ENCODE measurements around the gene CARMIL3.

CARMIL3 gene

GRCh38 chr14:24106672-24107271 is 55.0 kb downstream of the CARMIL3 start:
- no peak for FAIRE-seq
- TF ChIP-seq POLR2AphosphoS5 (IDR thresholded peaks at IDR 0.05; ENCODE audit: low read depth, low read length) (no peak), POLR2A (IDR thresholded peaks at IDR 0.05; ENCODE audit: low read depth, low read length) (no peak), TAF1 (IDR thresholded peaks at IDR 0.05; ENCODE audit: borderline replicate concordance, low read depth, low read length) (no peak)

GRCh38 chr14:24108336-24108874 is 56.6 kb downstream of the CARMIL3 start:
- DNase-seq (ENCODE audit: insufficient read length) (no peak), FAIRE-seq (no peak)
- TF ChIP-seq POLR2AphosphoS5 (IDR thresholded peaks at IDR 0.05; ENCODE audit: low read depth, low read length) = no peak
- TF ChIP-seq POLR2A (IDR thresholded peaks at IDR 0.05; ENCODE audit: low read depth, low read length) = no peak
- TF ChIP-seq TAF1 (IDR thresholded peaks at IDR 0.05; ENCODE audit: borderline replicate concordance, low read depth, low read length) = no peak

More at GRCh38 chr14:24106672-24107271, 55.0 kb downstream of the CARMIL3 start:
- DNase-seq (ENCODE audit: insufficient read length) = no peak

DNA sequence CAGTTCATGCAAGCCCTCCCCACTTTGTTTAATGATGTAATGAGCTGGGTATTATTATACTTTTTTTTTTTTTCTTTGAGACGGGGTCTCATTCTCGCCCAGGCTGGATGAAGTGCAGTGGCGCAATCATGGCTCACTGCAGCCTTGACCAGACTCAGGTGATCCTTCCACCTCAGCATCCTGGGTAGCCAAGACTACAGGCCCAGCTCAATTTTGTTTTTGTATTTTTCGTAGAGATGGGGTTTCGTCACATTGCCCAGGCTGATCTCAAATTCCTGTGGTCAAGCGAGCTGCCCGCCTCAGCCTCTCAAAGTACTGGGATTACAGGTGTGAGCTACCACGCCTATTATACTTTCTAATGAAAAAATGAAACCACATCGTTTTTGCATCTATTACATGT is 58.3 kb downstream of the CARMIL3 start:
- FAIRE-seq = peak; percentile 21
- no peak for TF ChIP-seq TAF1 (IDR thresholded peaks at IDR 0.05; ENCODE audit: borderline replicate concordance, low read depth, low read length)
- TF ChIP-seq POLR2AphosphoS5 (IDR thresholded peaks at IDR 0.05; ENCODE audit: low read depth, low read length) = no peak
- TF ChIP-seq POLR2A (IDR thresholded peaks at IDR 0.05; ENCODE audit: low read depth, low read length) = no peak
- DNase-seq (ENCODE audit: insufficient read length) = no peak

GRCh38 chr14:24110523-24110922 is 58.7 kb downstream of the CARMIL3 start:
- no peak for DNase-seq (ENCODE audit: insufficient read length)
- no peak for FAIRE-seq
- TF ChIP-seq TAF1 (IDR thresholded peaks at IDR 0.05; ENCODE audit: borderline replicate concordance, low read depth, low read length) (no peak), POLR2A (IDR thresholded peaks at IDR 0.05; ENCODE audit: low read depth, low read length) (no peak), POLR2AphosphoS5 (IDR thresholded peaks at IDR 0.05; ENCODE audit: low read depth, low read length) (no peak)

DNA sequence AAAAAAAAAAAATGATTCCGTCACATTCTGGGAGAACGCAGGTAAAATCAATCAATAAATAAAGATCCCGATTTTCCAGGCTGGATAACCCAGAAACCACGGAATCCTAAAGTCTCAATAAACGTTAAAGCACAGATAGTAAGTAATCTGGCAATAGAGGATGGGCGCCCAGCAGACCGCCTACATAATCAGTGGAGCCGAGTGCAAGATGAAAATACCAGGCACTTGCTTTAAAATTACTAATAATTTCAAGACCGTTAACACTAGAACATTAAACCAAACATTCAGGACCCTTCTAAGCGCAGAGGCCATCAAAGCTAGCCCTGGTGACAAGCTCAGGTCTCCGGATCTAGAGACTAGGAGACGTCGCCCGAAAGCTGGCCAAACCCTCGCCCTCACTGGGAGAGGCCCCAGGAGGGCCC is 61.6 kb downstream of the CARMIL3 start:
- FAIRE-seq = no peak
- DNase-seq (ENCODE audit: insufficient read length) = no peak
- TF ChIP-seq POLR2A (IDR thresholded peaks at IDR 0.05; ENCODE audit: low read depth, low read length) (no peak), TAF1 (IDR thresholded peaks at IDR 0.05; ENCODE audit: borderline replicate concordance, low read depth, low read length) (no peak), POLR2AphosphoS5 (IDR thresholded peaks at IDR 0.05; ENCODE audit: low read depth, low read length) (no peak)

GRCh38 chr14:24113801-24114531 is 62.2 kb downstream of the CARMIL3 start:
- DNase-seq (ENCODE audit: insufficient read length) (peak; percentile 69), FAIRE-seq (no peak)
- peak; percentile 85 for TF ChIP-seq POLR2A (IDR thresholded peaks at IDR 0.05; ENCODE audit: low read depth, low read length)
- peak; percentile 88 for TF ChIP-seq POLR2AphosphoS5 (IDR thresholded peaks at IDR 0.05; ENCODE audit: low read depth, low read length)
- peak; percentile 7; the same call in 1 of the 2 replicates for TF ChIP-seq TAF1 (IDR thresholded peaks at IDR 0.05; ENCODE audit: borderline replicate concordance, low read depth, low read length)

GRCh38 chr14:24114532-24115421 is 63.0 kb downstream of the CARMIL3 start, which contains the start of the genes DCAF11 and NRL:
Gene DCAF11, plus strand, starts transcription at chr14:24114777. Its CDS starts 818 bp downstream, at chr14:24115595.
Gene NRL, minus strand, starts transcription at chr14:24114949. Its CDS starts 32,101 bp downstream, at chr14:24082848.
- DNase-seq (ENCODE audit: insufficient read length) = peak; percentile 95
- peak; percentile 97 for FAIRE-seq
- TF ChIP-seq POLR2AphosphoS5 (IDR thresholded peaks at IDR 0.05; ENCODE audit: low read depth, low read length) (no peak; the same call in 1 of the 2 replicates), POLR2A (IDR thresholded peaks at IDR 0.05; ENCODE audit: low read depth, low read length) (no peak; the same call in 1 of the 2 replicates), TAF1 (IDR thresholded peaks at IDR 0.05; ENCODE audit: borderline replicate concordance, low read depth, low read length) (no peak)

DNA sequence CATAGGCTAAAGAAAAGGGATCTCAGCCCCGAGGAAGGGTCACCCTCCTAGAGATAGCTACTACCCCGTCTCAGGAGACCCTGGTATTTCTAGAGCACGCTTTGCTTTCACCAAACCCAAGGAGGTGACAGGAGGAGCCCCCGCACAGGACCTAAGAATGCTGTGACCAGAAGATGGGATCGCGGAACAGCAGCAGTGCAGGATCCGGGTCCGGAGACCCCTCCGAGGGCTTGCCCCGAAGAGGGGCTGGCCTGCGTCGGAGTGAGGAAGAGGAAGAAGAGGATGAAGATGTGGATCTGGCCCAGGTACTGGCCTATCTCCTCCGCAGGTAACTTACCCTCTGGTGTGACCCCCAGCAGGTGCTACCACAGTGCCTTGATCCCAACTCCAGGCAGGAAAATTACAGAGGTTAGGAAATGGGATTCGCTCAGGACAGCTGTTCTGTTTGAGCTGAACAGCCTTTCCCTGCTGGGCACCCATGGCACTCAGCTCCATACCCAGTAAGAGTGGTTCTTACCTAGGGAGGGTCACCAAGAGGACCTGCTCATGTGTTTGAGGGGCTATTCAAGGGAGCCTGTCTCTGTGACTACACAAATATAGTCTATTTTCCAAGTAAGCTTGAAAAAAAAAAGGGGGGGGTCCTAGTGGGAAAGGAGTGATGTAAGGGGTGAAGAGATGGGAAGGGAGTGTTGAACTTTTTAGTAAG is 63.8 kb downstream of the CARMIL3 start:
- FAIRE-seq = no peak
- TF ChIP-seq TAF1 (IDR thresholded peaks at IDR 0.05; ENCODE audit: borderline replicate concordance, low read depth, low read length) = no peak
- no peak for TF ChIP-seq POLR2AphosphoS5 (IDR thresholded peaks at IDR 0.05; ENCODE audit: low read depth, low read length)
- no peak for TF ChIP-seq POLR2A (IDR thresholded peaks at IDR 0.05; ENCODE audit: low read depth, low read length)

GRCh38 chr14:24116128-24116814 is 64.5 kb downstream of the CARMIL3 start:
- TF ChIP-seq POLR2AphosphoS5 (IDR thresholded peaks at IDR 0.05; ENCODE audit: low read depth, low read length) = no peak
- TF ChIP-seq TAF1 (IDR thresholded peaks at IDR 0.05; ENCODE audit: borderline replicate concordance, low read depth, low read length) = no peak
- no peak for TF ChIP-seq POLR2A (IDR thresholded peaks at IDR 0.05; ENCODE audit: low read depth, low read length)
- FAIRE-seq = no peak
- no peak for DNase-seq (ENCODE audit: insufficient read length)

More for the DNA sequence above, 63.8 kb downstream of the CARMIL3 start:
- DNase-seq (ENCODE audit: insufficient read length) = no peak

DNA sequence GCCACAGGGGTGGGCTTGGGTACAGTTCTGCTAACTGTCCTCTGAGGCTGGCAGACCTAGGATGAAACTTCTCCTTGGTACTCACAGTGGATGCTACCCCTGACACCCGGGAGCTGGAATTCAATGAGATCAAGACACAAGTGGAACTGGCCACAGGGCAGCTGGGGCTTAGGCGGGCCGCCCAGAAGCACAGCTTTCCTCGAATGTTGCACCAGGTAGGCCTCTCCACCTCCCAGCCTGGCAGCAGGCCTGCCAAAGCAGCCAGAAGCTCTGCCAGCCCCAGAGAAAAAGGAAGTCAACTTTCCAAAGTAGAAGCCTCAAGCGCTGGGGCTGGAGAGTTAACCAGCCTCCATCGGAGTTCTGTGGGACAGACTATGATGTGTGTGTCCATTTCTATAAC is 65.4 kb downstream of the CARMIL3 start:
- DNase-seq (ENCODE audit: insufficient read length) = no peak
- no peak for TF ChIP-seq POLR2A (IDR thresholded peaks at IDR 0.05; ENCODE audit: low read depth, low read length)
- TF ChIP-seq POLR2AphosphoS5 (IDR thresholded peaks at IDR 0.05; ENCODE audit: low read depth, low read length) = no peak
- TF ChIP-seq TAF1 (IDR thresholded peaks at IDR 0.05; ENCODE audit: borderline replicate concordance, low read depth, low read length) = no peak
- FAIRE-seq = no peak
